ENCODE measurements around the gene GNG3.

DNA sequence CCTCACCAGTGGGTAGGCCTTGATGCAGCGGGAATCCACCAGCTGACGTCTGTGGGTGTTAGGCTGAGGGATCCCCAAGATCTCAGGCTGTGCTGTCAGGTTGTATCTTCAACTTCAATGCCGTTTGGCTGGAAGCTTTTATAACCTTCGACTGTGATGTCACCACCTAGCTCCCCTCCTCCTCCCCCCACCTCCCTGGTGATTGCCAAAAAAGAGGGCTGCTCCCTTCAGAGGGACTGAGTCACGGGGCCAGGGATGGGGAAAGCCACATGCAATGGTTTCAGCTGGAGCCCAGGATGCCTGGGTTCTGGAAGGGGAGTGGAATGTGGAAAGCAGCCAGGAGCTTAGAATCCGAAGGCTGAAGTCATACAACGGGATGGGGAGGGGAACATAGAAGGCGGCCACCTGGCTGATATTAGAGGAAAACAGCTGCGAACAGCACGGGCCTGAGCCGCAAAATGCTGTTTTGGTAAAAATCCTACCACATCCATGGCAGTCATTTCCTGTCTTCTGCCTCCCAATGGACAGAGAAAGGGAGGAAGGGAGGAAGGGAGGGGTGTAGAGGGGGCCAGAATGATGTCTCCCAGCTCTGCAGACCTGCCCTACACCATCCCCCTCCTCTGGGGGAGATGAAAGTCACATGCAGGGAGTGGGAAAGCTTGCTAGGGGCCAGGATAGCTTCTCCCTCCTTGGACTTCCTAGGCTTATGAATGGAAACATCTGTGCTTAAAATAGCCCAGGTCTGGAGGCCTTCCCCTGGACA lies 17.9 kb upstream of the GNG3 start, which contains the start of gene LRRN4CL:
- TF ChIP-seq CTCF (conservative IDR thresholded peaks at IDR 0.05; ENCODE audit: low read depth, low read length): no peak
- TF ChIP-seq EZH2 (IDR thresholded peaks at IDR 0.05; ENCODE audit: low read length, unreplicated experiment): no peak
